Measurements from ENCODE around the gene GDI1. TPM values are rescaled to one million over a fixed set of nuclear protein-coding genes. Genes with fewer than 3 reads are reported as not detected.
A peak's percentile ranks its signal among the peaks of the same experiment; 100 is the strongest.

GDI1 gene
- total and polyA plus RNA-seq, 9 of the 15 experiments (the other 6 are each of a cell fraction or from before 2014, with no cell fraction given): 0.97 to 82.6 (median 37.5) TPM

DNA sequence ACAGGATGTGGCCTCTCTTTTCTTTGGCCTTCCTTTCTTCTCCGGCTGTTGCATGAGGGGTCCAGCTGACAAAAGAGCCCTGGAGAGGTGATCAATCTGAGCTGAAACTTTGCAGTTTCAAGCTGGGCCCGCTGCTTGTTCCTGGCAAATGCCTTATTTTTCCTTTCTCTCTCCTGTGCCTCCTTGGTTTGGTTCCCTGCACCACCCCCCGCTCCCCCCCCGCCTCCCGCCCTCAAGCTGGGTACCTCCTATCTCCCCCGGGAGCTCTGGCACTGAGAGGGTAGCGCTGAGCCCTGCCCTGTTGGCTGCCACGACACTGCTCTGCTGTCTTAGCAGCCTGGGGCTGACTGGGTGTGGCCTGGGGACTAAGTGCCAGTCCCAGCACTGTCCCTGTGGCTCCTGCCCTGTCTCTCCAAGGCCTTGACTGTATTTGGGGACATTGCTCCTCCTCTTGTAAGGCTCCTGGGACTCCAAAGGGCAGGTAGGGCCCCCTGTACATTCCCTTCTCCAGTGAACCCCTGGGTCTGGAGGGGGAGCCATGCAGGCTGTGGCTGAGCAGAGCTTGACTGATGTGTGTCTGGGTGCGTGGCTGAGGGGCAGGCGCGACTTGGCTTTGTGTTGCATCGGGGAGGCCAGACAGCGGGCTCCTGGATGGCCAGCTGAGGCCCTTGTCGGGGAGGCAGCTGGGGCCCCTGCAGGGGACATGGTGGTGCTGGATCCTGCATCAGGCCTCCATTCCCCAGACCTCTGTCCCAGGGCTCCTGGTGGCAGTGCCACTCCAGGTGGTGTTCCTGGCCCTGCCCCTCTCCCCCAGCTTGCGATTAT is 22.2 kb downstream of the GDI1 start:
- no peaks in the 10 kb centered on the region for H3K27me3 ChIP-seq (ENCODE audit: control insufficient read depth in 2 of 2, insufficient read depth in 2 of 2, low read length in 2 of 2)
- peaks cover 3% of the 10 kb centered on the region; the same call in 1 of the 2 replicates for H4K20me1 ChIP-seq (replicated peaks; ENCODE audit: control insufficient read depth, insufficient read depth, low read length)
- H3K9ac ChIP-seq (ENCODE audit: insufficient read depth in 1 of 2, low read depth in 2 of 2, low read length in 2 of 2): peak overlapping the region; percentile 66 to 92
- 8% methylated on average over 4 of the region's 15 CpGs for WGBS (ENCODE audit: insufficient coverage, low coverage, missing lambda C conversion rate)
- intact Hi-C loops (cut with micrococcal nuclease) (no loop called here), in situ Hi-C loops (cut with MboI) (no loop called here)
- ATAC-seq (peak; percentile 62), FAIRE-seq (no peak), DNase-seq (ENCODE audit: extremely low read depth in 1 of 4, low spot score in 3 of 4) (no peak)
- no peaks in the 10 kb centered on the region for H3K9me1 ChIP-seq (ENCODE audit: control insufficient read depth, insufficient read depth, low read length)
- H3K79me2 ChIP-seq (ENCODE audit: control insufficient read depth, insufficient read depth, low read length): peaks cover 30% of the 10 kb centered on the region
- H3K4me1 ChIP-seq (replicated peaks in 1 of 2; ENCODE audit: control insufficient read depth in 2 of 2, insufficient read depth in 2 of 2, low read length in 2 of 2): peaks cover 7 to 50% of the 10 kb centered on the region in 2 experiments; a peak in 3 of 5 replicates
- no peak overlapping the region for H2AFZ ChIP-seq (ENCODE audit: low read depth, low read length)
- CTCF ChIA-PET (ENCODE audit: low intra/inter-chr PET ratio): no interaction called here
- H3K27ac ChIP-seq (ENCODE audit: extremely low read depth, low read depth, low read length): peak overlapping the region; percentile 74; the same call in 2 of the 3 replicates
- no TSS peak for BruUV-seq (replicated peaks)
- POLR2A ChIA-PET: interaction anchor here (0.5 to 2.9 kb wide), 13 partner anchors 14 to 1529 kb away, joined by 3 to 11 read pairs (median 5); partner anchors contain the start of genes ATP6AP1, LAGE3 and UBL4A
- H3K4me2 ChIP-seq (ENCODE audit: insufficient read depth, low read length): peak overlapping the region; percentile 81
- no peak for TF ChIP-seq ZNF561 (CRISPR knock-in tag; conservative IDR thresholded peaks at IDR 0.05)
- 0 out of 4 replicates have a peak, but pooled peaks of 1 of the 2 experiments have one; percentile 3 for TF ChIP-seq MAZ (CRISPR knock-in tag; conservative IDR thresholded peaks at IDR 0.05 in 1 of 2, IDR thresholded peaks at IDR 0.05 in 1 of 2)
- peak overlapping the region; percentile 59 for H3K4me3 ChIP-seq
- no peaks in the 10 kb centered on the region for H3K9me3 ChIP-seq (replicated peaks; ENCODE audit: control insufficient read depth, insufficient read depth, low read depth, low read length)
- peaks cover 35% of the 10 kb centered on the region; the same call in 2 of the 3 replicates for H3K36me3 ChIP-seq (ENCODE audit: control insufficient read depth, insufficient read depth, low read length)

DNA sequence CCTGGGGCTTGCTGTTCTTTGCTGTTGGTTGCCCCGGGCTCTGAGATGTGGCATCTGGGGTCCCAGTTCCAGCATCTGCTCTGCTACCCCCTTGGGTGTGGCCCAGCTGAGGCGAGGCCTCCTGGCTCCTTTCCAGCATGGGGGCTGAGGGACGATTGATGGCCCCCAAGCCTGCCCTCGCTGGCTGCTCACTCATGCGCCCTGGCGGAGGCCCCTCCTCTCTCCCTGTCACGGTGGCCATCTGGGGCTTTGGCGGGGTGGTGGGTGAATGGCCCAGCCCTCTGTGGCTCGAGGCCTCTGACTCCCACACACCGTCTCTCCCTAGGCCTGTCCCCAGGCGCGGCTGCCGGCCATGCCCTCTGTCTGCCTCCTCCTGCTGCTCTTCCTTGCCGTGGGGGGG is 22.9 kb downstream of the GDI1 start:
- WGBS (ENCODE audit: insufficient coverage, low coverage, missing lambda C conversion rate): 16% methylated on average over 4 of the region's 14 CpGs
- no peak for TF ChIP-seq STAG1 (CRISPR knock-in tag; IDR thresholded peaks at IDR 0.05; ENCODE audit: borderline replicate concordance)
- peak; percentile 42; the same call in 1 of the 2 replicates for TF ChIP-seq POLR2G (IDR thresholded peaks at IDR 0.05; ENCODE audit: low read depth, low read length)
- no peak for TF ChIP-seq RNF219 (CRISPR knock-in tag; IDR thresholded peaks at IDR 0.05)
- TF ChIP-seq TAL1 (IDR thresholded peaks at IDR 0.05): no peak

More for the DNA sequence above, 22.9 kb downstream of the GDI1 start:
- no peaks in the 10 kb centered on the region for H3K9me1 ChIP-seq (ENCODE audit: control insufficient read depth, insufficient read depth, low read length)
- H3K4me1 ChIP-seq (replicated peaks in 1 of 2; ENCODE audit: control insufficient read depth in 2 of 2, insufficient read depth in 2 of 2, low read length in 2 of 2): peaks cover 7 to 50% of the 10 kb centered on the region in 2 experiments; a peak in 3 of 5 replicates
- H3K9me3 ChIP-seq (replicated peaks; ENCODE audit: control insufficient read depth, insufficient read depth, low read depth, low read length): no peaks in the 10 kb centered on the region
- intact Hi-C loops (cut with micrococcal nuclease) (no loop called here), in situ Hi-C loops (cut with MboI) (no loop called here)
- no TSS peak for BruUV-seq (replicated peaks)
- ChIA-PET CTCF (ENCODE audit: low intra/inter-chr PET ratio) (no interaction called here), POLR2A (interaction anchor here (0.5 to 2.9 kb wide), 9 partner anchors 12 to 1530 kb away, joined by 3 to 11 read pairs (median 4); partner anchors contain the start of gene LAGE3)
- DNase-seq (ENCODE audit: extremely low read depth in 1 of 4, low spot score in 3 of 4) (peak; percentile 45 to 62 (median 51)), FAIRE-seq (no peak), ATAC-seq (peak; percentile 71)
- peaks cover 30% of the 10 kb centered on the region for H3K79me2 ChIP-seq (ENCODE audit: control insufficient read depth, insufficient read depth, low read length)
- H3K36me3 ChIP-seq (ENCODE audit: control insufficient read depth, insufficient read depth, low read length): peaks cover 40% of the 10 kb centered on the region; the same call in 2 of the 3 replicates
- peak overlapping the region; percentile 37 to 92; a peak in 3 of 4 replicates for H3K9ac ChIP-seq (ENCODE audit: insufficient read depth in 1 of 2, low read depth in 2 of 2, low read length in 2 of 2)
- H2AFZ ChIP-seq (ENCODE audit: low read depth, low read length): no peak overlapping the region
- peaks cover 3% of the 10 kb centered on the region; the same call in 1 of the 2 replicates for H4K20me1 ChIP-seq (replicated peaks; ENCODE audit: control insufficient read depth, insufficient read depth, low read length)
- H3K4me2 ChIP-seq (ENCODE audit: insufficient read depth, low read length): peak overlapping the region; percentile 81
- H3K27me3 ChIP-seq (ENCODE audit: control insufficient read depth in 2 of 2, insufficient read depth in 2 of 2, low read length in 2 of 2): no peaks in the 10 kb centered on the region
- peak overlapping the region; percentile 59 for H3K4me3 ChIP-seq
- no peak overlapping the region for H3K27ac ChIP-seq (ENCODE audit: extremely low read depth, low read depth, low read length)
